NCI-H82 treated with DMSO at 0.1 percent for 48 hours (cell line): ENCODE measurements around the gene PPP1R37.

Source experiments
- DNase-seq: peaks from one replicate; lab custom pipeline; 2025; ENCODE audit not compliant: unreplicated experiment; lab: John Stamatoyannopoulos, UW

Gene PPP1R37

GRCh38 chr19:45166723-45167252 is 73.8 kb downstream of the PPP1R37 start:
- DNase-seq, result no peak

- DNase-seq, result no peak
Measured at GRCh38 chr19:45168767-45169351, 75.9 kb downstream of the PPP1R37 start.

DNA sequence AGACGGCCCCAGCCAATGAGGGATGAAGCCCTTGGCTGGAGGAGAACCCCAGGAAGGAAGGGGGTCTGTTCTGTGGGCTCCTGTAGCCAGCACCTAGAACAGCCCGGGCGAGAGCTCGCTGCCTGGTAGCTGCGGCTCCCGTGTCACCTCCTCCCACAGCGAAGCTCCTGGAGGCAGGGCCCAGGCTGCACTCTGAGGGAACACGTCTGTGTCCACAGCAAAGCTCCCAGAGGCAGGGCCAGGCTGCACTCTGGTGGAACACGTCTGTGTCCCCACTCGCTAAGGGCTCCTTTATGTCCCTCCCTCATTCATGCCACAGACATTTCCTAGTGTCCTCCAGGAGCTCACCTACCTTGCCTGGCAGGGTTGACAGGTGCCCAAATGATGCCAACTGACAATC is 76.6 kb downstream of the PPP1R37 start:
- no peak for DNase-seq

GRCh38 chr19:45170146-45171106 is 77.4 kb downstream of the PPP1R37 start:
- DNase-seq, result no peak

GRCh38 chr19:45171211-45171623 is 78.2 kb downstream of the PPP1R37 start:
- DNase-seq, result no peak

- no peak for DNase-seq
Measured at GRCh38 chr19:45172173-45172572, 79.2 kb downstream of the PPP1R37 start.

- DNase-seq, result no peak
Measured at GRCh38 chr19:45172611-45173208, 79.7 kb downstream of the PPP1R37 start.

GRCh38 chr19:45173816-45174215 is 80.8 kb downstream of the PPP1R37 start:
- no peak for DNase-seq

DNA sequence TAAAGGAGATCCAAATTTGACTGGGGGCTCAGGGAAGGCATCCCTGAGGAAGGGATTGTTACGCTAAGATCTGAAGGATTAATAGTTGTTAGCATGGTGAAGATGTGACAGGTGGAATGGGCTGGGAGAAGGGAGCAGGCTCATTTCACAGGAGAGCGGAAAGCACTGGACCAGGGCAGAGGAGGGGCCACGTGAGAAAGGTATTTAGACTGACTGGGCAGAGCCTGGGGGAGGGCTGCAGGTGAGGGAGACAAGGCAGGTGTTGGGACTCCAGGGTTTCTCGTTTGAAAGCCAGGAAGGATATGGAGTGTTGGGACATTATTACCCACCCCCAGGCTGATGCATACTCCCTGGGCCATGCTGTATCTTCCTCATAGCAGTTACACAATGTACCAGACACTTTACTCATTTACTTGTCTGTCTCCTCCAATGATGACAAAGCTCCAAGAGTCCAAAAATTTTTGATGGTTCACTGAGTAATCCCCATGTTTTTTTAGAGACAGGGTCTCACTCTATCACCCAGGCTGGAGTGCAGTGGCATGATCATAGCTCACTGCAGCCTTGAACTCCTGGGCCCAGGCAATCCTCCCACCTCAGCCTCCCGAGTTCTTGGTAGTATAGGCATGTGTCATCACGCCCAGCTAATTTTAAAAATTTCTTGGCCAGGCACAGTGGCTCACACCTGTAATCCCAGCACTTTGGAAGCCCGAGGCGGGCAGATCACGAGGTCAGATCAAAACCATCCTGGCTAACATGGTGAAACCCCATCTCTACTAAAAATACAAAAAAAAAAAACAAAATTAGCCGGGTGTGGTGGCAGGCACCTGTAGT is 82.8 kb downstream of the PPP1R37 start:
- no peak for DNase-seq

DNA sequence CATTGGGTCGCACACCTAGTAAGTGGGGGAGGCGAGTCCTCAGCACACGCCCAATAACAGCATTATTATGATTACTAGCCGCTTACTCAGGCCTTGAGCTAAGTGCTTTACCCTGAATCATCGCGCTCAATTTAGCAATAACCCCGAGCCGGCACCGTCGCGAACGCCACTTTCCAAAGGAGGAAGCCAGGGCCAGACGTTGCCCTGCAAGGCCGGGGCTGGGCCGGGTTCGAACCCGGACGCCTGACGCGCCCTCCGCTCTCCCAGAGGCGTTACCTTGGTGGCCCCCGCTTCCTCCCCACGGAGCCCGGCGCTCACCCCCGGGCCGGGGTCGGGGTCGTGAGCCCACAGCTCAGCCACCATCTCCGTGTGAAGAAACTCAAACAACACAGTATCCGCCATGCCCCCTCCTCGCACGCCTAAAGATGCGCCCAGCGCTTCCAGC is 84.9 kb downstream of the PPP1R37 start, which contains the start of gene TRAPPC6A:
TSS of gene TRAPPC6A (minus strand) at position 421 of the 445 bp plus-strand sequence. CDS start at position 402, 19 bp downstream.
- DNase-seq, result no peak

GRCh38 chr19:45178262-45179071 is 85.5 kb downstream of the PPP1R37 start, which contains the start of gene BLOC1S3:
TSS of gene BLOC1S3 (plus strand) at chr19:45178784. CDS start at chr19:45179297, 513 bp downstream.
- DNase-seq, result peak; percentile 100

DNA sequence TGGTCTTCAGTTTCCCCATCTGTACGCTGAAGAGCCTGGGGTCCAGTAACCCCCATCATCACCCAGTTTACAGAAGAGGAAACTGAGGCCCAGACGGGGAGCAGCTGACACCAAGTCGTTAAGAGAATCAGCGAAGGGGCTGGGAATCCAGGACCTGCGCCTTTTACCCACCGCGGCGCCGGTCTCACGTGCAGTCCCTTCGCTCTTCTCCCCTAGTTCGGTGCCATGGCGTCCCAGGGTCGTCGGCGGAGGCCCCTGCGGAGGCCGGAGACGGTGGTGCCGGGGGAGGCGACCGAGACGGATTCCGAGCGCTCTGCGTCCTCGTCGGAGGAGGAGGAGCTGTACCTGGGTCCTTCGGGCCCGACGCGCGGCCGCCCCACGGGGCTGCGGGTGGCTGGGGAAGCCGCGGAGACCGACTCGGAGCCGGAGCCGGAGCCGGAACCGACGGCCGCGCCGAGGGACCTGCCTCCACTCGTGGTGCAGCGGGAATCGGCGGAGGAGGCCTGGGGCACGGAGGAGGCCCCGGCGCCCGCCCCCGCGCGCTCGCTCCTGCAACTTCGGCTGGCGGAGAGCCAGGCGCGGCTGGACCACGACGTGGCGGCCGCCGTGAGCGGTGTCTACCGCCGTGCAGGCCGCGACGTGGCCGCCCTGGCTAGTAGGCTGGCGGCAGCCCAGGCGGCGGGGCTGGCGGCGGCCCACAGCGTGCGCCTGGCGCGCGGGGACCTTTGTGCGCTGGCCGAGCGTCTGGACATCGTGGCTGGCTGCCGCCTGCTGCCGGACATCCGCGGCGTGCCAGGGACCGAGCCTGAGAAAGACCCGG is 86.3 kb downstream of the PPP1R37 start:
- DNase-seq, result no peak

- DNase-seq, result no peak
Measured at GRCh38 chr19:45179892-45180370, 87.0 kb downstream of the PPP1R37 start.

GRCh38 chr19:45180936-45181335 is 88.0 kb downstream of the PPP1R37 start:
- no peak for DNase-seq

GRCh38 chr19:45182758-45183157 is 89.8 kb downstream of the PPP1R37 start:
- no peak for DNase-seq

DNA sequence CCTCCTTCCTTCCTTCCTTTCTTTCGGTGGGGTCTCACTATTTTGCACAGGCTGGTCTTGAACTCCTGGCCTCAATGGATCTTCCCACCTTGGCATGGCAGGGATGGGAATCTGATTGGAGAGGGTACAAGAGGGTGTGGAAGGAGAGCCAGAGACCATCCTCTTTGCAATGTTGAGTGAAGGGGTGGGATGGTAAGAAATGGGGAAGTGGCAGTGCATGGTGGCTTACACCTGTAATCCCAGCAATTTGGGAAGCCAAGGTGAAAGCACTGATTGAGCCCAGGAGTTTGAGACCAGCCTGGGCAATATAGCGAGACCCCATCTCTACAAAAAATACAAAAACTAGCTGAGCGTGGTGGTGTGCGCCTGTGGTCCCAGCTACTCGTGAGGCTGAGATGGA is 91.1 kb downstream of the PPP1R37 start:
- DNase-seq, result no peak

GRCh38 chr19:45186509-45187334 is 93.7 kb downstream of the PPP1R37 start:
- DNase-seq, result no peak
